NCI-H2107 treated with DMSO at 0.1 percent for 48 hours (cell line): ENCODE measurements around the gene DYNC2I2.
A peak's percentile ranks its signal among the peaks of the same experiment; 100 is the strongest.
"Not testable (repeated sequence)": the region's sequence is repeated elsewhere in the genome, so short reads cannot be mapped to it uniquely, and the experiment has no call there.

Source experiments
- DNase-seq: peaks from one replicate; lab custom pipeline; 2025; ENCODE audit not compliant: unreplicated experiment; lab: John Stamatoyannopoulos, UW

The DYNC2I2 gene

DNA sequence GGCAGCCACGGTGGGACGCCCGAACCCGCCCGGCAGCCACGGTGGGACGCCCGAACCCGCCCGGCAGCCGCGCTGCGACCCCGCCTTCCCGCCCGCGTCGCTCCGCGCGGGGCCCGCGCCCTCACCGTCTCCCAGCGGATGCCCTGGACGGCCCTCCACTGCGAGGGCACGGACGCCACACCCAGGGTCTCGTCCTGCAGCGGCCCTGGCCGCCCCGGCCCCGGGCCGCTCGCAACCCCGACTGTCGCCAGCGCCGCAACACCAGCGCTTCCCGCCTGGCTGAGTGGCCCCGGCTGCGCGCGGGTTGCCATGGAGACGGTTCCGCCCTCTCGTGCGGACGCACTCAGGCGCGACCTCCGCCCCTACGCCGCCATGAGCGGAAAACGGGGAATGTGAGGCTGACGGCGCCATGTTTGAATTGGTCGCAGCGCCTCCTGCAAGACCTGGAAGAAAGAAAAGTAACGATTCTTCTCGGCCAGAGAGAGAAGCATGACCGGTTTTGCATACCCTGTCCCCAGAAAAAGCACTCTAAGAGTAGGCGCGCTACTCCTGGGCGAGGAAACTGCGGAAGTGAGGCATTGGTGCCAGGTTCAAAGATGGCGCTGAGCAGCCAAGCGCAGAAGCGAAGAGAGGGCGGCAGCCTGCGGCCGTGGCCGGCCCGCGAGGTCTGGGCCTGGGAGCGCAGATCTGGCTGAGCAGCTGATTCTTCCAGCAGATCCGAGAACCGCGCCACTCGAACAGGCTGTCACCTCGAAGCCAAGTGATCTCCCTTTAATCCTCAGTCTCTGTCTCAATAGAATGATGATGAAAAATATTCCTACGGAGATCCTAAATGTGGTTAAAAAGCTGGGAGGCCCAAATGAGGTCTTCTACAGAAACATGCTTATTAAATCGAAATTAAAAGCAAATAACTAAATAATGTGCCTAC, at the start of gene DYNC2I2:
TSS of gene DYNC2I2 (minus strand) at position 432 of the 928 bp plus-strand sequence. CDS start at position 311, 121 bp downstream.
- peak; percentile 59 for DNase-seq

DNA sequence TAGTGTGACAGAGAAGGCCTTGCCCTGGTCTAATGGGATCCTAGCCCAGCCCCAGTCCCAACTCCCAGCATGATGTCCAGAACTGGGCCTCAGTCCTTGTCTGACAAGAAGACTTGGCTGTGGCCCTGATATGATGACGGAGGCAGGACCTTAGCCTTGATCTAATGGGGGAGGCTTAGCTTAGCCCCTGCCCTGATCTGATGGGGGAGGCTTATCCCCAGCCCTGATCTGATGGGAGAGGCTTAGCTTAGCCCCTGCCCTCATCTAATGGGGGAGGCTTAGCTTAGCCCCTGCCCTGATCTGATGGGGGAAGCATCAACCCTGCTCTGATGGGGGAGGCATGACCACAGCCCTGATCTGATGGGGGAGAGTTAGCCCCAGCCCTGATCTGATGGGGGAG, 49.4 kb upstream of the DYNC2I2 start:
- DNase-seq, result no peak

DNA sequence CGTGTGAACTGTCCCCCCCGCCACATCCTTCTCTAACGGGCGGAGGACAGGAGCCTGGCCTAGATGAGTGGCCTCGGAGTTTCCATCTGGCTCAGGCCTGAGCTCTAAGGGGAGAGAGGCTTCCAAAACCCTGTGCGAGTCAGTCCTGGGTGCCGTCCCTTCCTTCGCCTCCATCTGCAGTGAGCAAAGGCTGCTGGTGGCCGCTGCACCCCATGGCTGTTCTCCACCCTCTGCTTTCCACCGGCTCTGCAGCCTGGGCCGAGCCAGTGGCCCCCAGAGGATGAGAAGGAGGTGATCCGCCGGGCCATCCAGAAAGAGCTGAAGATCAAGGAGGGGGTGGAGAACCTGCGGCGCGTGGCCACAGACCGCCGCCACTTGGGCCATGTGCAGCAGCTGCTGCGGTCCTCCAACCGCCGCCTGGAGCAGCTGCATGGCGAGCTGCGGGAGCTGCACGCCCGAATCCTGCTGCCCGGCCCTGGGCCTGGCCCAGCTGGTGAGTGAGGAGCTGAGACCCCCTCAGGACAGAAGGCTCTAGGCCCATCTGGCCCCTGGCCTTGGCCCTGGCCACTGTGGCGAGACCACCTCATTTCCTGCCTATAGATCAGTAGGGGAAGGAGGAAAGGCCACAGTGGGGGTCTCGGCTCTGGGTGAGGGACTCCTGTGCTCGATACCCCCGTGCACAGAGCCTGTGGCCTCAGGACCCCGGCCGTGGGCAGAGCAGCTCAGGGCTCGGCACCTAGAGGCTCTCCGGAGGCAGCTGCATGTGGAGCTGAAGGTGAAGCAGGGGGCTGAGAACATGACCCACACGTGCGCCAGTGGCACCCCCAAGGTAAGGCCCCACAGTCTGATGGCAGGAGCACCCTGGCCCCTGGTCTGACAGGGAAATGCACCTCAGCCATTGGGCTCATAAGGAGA, 48.7 kb upstream of the DYNC2I2 start:
- DNase-seq, result no peak

DNA sequence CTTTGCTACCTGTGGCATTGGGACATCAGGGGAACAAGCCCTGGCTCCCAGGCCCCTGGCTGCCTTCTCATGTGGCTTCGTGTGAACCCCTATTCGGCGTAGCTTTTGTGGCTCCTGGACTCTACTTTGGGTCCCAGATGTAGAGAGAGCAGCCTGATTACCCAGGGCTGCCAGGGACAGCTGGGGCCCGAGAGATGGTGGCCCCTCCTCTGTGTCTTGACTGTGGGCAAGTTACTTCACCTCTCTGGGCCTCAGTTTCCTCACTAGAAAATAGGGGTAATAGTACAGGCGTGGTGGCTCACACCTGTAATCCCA, 47.7 kb upstream of the DYNC2I2 start:
- DNase-seq, result no peak

DNA sequence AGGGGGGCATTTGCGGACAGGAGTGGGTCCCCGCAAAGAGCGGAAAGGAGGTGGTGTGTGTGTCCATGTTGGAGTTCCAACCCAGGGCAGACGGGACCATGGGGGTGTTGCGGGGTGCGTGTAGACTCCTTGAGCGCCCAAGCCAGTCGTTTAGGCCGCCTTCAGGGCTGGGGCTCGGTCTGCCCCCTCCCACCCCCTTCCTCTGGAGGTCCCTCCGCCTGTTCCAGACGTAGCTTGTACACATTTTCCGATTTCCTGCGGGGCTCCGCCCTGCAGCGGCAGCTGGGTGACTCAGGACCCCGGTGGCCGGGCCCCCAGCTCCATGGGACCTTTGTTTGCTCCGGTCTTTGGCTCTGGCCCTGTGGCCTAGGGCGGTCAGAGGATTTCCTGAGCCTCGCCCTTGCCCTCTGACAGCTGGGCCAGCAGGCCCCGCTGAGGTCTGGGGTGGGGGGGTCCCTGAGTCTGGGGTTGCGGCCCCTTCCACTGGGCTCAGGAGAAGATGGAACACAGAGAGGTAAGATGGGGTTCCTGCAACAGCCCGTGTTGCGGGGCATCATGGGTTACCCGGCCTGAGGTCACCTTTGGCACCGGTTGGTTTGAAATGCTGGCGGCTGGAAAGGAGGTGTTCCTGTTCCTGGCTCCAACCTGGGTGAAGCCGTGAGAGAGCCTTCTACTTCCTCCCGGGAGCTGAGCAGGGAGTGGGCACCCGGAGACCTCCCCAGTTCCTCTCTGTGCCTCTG, 47.1 kb upstream of the DYNC2I2 start:
- DNase-seq, result no peak

DNA sequence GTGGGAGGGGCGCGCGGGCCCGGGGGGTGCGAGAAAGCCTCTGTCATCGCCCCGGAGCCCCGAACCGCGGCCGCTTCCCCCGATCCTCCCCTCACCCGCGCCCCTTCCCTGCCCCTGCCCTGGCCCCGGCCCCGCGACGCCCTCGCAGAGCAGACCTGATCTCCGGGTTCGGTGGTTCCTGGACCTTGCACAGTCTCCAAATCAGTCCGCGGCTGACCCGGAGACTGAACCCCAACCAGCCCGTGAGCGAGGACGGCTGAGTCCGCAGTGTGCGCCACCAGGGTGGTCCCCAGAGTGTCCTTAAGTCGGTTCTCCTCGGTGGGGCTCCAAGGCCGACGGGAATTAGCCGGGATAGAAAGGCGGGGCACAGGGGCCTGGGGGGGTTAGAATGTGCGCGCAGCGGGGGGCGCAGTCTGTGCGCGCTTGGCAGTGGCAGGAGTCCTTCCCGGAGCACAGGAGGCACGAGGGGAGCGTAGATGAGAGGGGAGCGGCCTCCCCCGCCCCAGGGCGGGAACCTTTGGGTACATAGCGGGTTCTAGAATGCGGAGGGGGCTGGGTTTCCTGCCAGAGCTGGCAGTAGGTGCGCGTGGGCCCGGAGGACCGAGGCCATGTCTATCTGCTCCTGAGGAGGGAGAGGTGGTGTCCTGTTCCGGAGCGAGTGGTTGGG, 46.4 kb upstream of the DYNC2I2 start:
- DNase-seq, result no peak

DNA sequence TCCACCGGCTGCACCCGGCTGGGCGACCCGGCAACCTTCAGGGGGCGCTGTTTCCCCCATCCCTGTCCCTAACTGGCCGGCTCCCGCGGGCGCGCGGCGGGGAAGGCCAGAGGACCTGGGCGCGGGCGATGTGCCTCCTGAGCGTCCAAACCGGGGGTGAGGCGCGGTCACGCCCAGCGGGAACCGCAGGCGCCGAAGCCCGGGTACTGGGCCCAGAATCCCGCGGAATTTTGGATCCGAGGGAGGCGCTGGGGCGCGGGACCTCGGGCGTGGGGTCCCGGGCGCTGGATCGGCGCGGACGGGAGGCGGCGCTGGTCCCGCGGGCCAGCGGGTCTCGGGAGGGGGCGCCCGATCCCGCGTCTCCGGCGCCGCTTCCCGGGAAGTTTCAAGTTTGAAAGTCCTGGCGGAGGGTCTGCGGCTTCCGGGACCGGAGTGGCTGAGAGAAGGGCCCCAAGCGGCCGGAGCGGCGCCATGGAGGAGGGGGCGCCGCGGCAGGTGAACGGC, 45.9 kb upstream of the DYNC2I2 start, which contains the start of gene PKN3:
TSS of gene PKN3 (plus strand) at position 59 of the 504 bp plus-strand sequence. CDS start at position 472, 413 bp downstream.
- peak; percentile 55 for DNase-seq

DNA sequence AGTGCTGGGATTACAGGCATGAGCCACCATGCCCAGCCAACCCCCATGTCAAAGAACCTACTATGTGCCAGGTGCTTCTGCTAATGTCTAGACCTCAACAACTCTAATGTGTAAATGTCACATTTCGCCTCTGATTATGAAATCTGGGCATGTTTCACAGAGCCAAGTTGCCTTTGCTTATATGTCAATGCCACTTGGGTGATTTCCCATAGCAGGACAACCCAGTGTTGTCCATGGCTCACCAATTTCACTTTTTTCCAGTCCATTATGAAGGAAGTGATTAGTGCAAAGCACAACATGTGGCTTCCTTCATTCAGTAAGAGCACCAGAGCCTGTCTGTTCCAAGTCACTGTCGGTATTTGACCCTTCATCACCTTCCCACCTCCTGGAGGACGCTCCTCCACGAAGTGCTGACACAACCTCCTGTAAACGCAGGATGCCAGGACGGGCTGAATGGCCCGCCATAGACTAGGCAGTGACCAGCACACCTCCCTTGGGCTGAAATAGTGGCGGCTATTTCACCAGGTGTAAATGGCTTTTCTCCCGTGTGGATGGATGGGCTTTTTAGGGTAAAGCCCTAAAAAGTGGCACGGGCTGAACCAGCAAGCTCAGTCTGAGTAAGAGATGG, 44.7 kb upstream of the DYNC2I2 start:
- no peak for DNase-seq

DNA sequence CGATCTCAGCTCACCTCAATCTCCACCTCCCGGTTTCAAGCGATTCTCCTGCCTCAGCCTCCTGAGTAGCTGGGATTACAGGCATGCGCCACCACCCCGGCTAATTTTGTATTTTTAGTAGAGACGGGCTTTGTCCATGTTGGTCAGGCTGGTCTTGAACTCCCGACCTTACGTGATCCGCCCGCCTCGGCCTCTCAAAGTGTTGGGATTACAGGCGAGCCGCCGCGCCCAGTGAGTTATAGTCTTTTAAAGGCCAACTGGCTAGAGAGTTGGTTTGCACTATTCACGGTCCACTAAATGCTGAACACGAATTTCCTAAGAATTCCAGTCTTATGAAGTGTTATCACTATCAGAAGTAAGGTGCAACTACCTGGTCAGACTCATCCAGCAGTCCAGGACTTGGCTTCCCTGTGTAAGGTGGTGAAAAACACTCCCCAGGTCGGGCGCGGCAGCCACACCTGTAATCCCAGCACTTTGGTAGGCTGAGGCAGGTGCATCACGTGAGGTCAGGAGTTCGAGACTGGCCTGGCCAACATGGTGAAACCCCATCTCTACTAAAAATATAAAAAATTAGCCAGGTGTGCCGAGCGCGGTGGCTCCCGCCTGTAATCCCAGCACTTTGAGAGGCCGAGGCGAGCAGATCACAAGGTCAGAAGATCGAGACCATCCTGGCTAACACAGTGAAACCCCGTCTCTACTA, 42.6 kb upstream of the DYNC2I2 start:
- not testable (repeated sequence) for DNase-seq

DNA sequence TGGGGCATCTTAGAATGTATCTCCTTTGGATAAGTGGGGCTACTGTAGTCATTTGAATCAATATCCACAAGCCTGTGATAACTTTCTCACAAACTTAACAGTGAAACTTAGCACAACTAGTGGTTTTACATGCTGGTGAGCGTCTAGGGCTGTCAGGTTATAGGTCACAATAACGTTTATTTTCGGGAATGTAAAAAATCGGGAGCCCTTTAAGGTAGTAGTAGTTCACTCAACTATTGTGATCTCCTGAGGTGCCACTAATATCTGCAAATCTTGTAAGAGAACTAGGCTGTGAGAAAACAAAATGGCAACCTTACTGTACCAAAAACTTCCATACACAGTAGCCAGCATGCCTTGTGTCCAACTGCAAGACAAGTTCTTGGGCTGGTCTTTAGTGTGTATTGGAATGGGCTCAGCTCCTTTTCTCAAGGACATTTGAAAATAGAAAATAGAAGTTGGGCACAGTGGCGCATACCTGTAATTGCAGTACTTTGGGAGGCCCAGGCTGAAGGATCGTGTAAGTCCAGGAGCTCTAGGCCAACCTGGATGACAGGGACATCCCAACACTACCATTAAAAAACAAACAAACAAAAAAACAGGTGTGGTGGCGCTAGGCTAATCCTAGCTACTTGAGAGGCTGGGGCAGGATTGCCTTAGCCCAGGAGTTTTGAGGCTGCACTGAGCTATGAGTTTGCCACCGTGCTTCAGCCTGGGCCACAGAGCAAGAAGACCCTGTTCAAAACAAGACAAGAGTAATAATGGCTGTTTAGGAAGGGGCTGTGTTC, 40.5 kb upstream of the DYNC2I2 start:
- no peak for DNase-seq

DNA sequence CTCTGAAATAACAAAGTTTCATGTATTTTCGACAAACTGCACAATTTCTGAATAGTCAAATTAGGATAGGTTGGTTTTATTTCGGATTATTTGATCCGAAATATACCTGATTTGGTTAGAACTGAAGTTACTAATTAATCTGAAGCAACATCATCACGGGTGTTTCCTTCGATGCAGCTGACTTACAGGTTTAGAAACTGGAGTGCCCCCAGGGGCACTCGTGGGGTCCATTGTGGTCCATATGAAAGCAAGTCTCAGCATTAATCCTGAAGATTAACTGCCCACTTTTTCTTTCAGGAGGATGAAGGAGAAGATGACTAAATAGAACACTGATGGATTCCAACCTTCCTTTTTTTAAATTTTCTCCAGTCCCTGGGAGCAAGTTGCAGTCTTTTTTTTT, 37.7 kb upstream of the DYNC2I2 start:
- DNase-seq, result no peak

DNA sequence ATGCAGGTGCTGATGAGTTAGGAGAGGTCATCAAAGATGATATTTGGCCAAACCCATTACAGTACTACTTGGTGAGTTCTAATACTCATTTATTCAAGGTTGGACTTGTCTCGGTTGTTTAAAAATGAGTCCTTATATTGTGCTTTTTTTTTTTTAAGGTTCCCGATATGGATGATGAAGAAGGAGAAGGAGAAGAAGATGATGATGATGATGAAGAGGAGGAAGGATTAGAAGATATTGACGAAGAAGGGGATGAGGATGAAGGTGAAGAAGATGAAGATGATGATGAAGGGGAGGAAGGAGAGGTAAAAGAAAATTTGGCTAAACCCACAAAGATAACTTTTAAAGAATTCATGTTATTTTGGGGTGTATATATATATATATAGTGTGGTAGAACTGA, 37.1 kb upstream of the DYNC2I2 start:
- DNase-seq, result not testable (repeated sequence)

DNA sequence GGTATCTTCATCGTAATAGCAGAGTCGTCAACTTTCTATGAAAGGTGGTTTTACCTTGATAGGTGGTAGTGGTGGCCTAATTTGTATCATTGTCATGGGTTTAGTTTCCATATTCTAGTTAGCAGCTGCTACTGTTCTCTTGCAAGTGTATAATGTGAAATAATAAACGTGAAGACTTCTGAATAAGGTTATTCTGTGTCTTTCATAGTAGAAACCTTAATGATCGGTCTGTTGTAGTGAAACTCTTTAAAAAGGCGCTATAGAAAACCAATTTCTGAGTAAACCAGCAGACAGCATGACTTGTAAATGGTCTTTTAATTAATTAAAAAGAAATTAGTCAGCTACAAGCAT, 34.0 kb upstream of the DYNC2I2 start:
- DNase-seq, result no peak

DNA sequence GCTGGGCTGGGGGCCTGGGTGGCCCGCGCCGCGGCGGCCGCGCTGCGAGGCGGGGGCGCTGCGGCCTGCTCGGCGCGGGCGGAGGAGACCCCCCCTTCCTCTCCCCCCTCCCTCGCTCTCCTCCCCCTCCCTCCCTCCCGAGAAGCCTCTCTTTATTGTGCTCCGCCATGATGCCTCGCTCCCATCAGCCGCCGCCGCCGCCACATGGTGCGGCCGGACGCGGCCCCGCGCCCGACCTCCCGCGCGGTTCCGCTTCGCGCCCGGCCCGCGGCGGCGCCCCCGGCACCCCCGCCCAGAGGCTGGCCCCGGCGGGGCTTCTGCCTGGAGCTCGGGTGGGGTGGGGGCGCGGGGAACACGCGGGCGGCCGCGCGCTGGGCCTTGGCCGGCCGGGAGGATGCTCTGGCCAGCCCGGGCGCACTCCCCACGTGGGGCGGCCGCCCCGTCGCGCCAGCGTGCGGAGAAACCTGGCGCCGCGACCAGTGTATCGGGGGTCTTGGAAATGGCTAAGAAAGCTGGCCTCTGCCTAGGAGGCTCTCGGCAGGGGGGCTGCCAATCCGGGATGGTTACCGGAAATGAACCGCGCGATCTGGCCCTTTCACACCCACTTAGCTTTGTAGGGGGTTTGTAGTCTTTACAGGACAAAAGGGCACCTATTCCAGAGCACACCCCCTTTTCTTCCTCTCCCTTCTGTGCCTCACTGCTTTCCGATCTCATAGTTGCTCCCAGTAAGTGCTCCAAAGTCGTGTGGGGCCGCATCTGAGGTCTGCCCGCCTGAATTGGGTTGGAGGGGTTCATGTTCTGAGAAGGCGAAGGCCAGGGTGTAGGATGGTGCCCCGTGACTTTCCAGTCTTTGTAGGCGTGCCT, 33.4 kb upstream of the DYNC2I2 start:
- DNase-seq, result no peak

DNA sequence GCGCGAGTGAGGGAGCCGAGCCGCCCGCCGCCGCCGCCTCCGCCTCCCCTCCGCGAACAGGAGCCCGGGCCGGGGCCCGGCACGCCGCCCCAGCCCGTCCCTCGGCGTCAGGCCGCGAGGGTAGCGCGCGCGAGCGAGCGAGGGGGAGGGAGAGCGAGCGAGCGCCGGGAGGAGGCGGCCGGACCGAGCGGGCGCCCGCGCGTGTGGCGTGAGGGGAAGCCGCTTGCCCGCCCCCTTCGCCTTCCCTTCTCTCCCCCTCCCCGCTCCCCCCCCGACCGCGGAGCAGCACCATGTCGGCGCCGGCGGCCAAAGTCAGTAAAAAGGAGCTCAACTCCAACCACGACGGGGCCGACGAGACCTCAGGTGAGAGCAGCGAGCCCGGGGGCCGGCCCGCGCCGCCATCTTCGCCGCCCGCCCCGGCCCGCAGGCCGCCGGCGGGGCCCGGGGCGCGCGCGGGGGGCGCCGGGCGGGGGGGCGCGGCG, 32.7 kb upstream of the DYNC2I2 start:
- no peak for DNase-seq

DNA sequence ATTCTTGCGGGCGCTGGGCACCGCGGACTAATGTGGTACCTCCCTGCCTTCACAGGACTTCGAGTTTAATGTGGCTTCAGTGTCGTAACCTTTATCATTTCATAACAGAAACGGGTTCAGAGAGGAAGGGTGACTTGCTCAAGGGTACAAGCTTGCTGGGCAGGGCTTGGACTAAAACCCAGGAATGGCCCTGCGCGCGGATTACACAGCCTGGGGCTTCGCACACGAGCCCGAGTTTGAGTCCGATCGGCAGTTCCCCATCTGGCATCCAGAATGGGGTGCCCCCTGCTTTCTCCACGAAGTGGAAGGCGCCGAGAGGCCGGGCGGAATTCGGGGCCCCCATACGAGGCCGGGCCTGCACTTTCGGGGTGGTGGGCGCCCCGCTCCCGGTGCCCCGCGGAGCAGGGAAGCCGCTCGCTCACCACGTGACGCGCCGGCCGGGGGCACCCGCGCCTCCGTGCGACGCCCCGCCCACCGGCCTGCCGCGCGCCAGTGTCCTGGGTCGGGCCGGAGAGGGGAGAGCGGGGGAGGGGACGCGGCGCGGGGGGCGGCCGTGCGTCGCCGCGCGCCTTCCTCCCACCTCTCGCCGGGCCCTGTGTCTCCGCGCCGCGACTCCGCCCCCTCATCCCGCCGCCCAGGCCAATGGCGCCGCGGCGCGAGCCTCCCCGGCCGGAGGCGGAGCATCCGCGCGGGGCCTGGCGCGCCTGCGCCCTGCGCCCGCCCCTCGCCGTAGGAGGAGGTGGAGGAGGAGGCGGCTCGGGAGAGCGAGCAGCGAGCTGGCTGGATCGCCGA, 32.0 kb upstream of the DYNC2I2 start, which contains the start of gene SET:
TSS of gene SET (plus strand) at position 722 of the 792 bp plus-strand sequence. CDS start 361 bp downstream, outside the sequence.
- peak; percentile 67 for DNase-seq

DNA sequence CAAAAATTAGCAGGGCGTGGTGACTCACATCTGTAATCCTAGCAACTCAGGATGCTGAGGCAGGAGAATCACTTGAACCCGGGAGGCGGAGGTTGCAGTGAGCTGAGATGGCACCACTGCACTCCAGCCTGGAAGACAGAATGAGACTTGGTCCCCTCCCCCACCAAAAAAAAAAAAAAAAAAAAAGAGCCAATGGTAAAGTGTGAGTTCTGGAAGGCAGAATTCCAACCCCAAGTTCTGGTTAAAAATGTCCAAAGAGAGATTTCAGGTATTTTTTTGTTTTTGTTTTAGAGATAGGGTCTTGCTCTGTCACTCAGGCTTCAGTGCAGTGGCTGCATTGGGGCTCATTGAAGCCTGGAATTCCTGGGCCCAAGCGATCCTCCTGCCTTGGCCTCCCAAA, 30.8 kb upstream of the DYNC2I2 start:
- no peak for DNase-seq
